ENCODE data around the gene GKN2. TPM values are rescaled to one million over a fixed set of nuclear protein-coding genes. Genes with fewer than 3 reads are reported as not detected.

GKN2 gene
- total RNA-seq, 1 donor from 2014 or later: not detected

DNA sequence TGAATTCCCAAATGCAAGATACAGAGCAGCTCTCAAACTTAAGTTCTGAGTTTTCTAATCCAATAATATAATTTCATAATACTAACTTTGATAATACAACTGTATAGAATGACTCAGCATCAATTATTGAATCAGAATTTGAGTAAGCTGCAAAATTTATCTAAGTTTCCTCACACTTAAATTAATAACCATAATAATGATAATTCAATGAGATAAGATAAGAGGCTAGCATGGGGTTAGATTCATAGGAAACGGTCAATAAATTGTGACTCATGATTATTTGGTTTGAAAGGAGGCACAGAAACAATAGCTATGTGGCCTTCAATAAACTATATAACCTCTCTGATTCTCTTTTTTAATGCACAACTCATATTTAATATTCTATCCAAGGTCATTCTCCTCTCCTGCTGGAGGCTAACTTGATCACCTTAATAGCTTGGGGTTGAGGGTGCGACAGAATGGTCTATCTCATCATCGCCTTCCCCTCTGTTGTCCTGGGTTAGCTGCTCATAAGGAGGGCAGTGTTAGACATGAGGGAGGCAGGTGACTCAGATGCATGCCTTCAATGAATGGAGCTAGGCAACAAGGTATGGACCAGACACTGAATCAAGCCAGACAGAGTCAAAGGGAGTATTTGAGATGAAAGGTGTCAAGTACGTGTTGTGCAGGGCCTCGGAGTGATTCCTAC, 45.3 kb downstream of the GKN2 start:
- TF ChIP-seq, protein P1, sequence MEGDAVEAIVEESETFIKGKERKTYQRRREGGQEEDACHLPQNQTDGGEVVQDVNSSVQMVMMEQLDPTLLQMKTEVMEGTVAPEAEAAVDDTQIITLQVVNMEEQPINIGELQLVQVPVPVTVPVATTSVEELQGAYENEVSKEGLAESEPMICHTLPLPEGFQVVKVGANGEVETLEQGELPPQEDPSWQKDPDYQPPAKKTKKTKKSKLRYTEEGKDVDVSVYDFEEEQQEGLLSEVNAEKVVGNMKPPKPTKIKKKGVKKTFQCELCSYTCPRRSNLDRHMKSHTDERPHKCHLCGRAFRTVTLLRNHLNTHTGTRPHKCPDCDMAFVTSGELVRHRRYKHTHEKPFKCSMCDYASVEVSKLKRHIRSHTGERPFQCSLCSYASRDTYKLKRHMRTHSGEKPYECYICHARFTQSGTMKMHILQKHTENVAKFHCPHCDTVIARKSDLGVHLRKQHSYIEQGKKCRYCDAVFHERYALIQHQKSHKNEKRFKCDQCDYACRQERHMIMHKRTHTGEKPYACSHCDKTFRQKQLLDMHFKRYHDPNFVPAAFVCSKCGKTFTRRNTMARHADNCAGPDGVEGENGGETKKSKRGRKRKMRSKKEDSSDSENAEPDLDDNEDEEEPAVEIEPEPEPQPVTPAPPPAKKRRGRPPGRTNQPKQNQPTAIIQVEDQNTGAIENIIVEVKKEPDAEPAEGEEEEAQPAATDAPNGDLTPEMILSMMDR (IDR thresholded peaks at IDR 0.05): no peak
- Mint-ChIP-seq H3K27me3 (ENCODE audit: low read depth) (peaks cover 3% of the 10 kb centered on the region), H3K4me3 (ENCODE audit: unreplicated experiment) (no peak overlapping the region), H3K9me3 (ENCODE audit: low read depth) (peaks cover 16% of the 10 kb centered on the region), H3K4me1 (ENCODE audit: low read depth) (peaks cover 7% of the 10 kb centered on the region), H3K36me3 (ENCODE audit: low read depth) (peaks cover 7% of the 10 kb centered on the region), H3K27ac (ENCODE audit: unreplicated experiment) (no peak overlapping the region)
- no peak for DNase-seq (ENCODE audit: low spot score)

DNA sequence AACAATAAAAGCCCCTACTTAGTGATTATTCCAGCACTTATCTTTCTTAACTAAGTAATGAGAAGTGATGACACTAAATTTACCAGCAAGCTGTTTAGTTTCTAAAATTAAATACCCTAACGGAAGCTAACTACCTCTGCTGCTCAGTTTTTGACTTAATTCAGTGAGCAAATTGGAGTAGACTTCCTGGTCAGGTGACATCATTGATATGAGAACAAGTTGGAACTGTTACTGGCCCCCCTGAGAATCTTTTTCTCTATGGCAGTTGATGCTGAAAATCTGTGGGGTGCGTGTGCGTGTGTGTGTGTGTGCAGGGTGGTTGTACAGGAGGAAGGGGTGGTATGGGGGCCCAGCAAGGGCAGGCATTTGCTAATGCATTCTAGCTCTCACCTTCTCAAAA, 46.0 kb downstream of the GKN2 start:
- TF ChIP-seq, protein P1 (IDR thresholded peaks at IDR 0.05): no peak
- no peak for DNase-seq (ENCODE audit: low spot score)
- peaks cover 7% of the 10 kb centered on the region for H3K4me1 Mint-ChIP-seq (ENCODE audit: low read depth)

DNA sequence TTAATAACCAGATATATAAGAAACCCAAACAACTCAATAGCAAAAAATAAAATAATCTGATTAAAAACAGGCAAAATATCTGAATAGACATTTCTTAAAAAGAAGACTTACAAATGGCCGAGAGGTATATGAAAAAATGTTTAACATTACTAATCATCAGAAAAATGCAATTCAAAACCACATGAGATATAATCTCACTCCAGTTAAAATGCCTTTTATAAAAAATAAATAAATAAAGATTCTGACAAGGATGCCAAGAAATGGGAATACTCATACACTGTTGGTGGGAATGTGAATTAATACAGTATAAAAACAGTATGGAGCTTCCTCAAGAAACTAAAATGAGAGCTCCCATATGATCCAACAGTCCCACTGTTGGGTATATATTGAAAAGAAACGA, 47.6 kb downstream of the GKN2 start:
- peaks cover 7% of the 10 kb centered on the region for H3K4me1 Mint-ChIP-seq (ENCODE audit: low read depth)
- H3K36me3 Mint-ChIP-seq (ENCODE audit: low read depth): peaks cover 14% of the 10 kb centered on the region
- peaks cover 29% of the 10 kb centered on the region for H3K9me3 Mint-ChIP-seq (ENCODE audit: low read depth)
- TF ChIP-seq, protein P1 (IDR thresholded peaks at IDR 0.05): no peak
- H3K27ac Mint-ChIP-seq (ENCODE audit: unreplicated experiment): no peak overlapping the region
- no peak overlapping the region for H3K4me3 Mint-ChIP-seq (ENCODE audit: unreplicated experiment)
- no peak for DNase-seq (ENCODE audit: low spot score)
- peaks cover 4% of the 10 kb centered on the region for H3K27me3 Mint-ChIP-seq (ENCODE audit: low read depth)

More for the DNA sequence above, 46.0 kb downstream of the GKN2 start:
- Mint-ChIP-seq H3K4me3 (ENCODE audit: unreplicated experiment) (no peak overlapping the region), H3K27ac (ENCODE audit: unreplicated experiment) (no peak overlapping the region), H3K36me3 (ENCODE audit: low read depth) (peaks cover 11% of the 10 kb centered on the region), H3K9me3 (ENCODE audit: low read depth) (peaks cover 23% of the 10 kb centered on the region), H3K27me3 (ENCODE audit: low read depth) (peaks cover 3% of the 10 kb centered on the region)

DNA sequence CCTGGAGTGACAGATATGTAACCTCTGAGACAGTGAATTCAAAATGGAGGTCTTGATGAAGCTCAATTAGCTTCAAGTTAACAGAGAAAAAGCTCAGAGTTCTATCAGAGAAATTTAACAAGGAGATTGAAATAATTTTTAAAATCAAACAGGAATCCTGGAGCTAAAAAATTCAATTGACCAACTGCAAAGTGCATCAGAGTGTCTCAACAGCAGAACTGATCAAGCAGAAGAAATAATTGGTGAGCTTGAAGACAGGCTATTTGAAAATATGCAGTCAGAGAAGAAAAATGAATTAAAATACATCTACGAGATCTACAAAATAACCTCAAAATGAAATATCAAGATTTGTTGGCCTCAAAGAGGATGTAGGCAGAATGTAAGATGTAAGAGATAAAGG, 51.1 kb downstream of the GKN2 start:
- H3K4me3 Mint-ChIP-seq (ENCODE audit: unreplicated experiment): no peak overlapping the region
- peaks cover 14% of the 10 kb centered on the region for H3K36me3 Mint-ChIP-seq (ENCODE audit: low read depth)
- peaks cover 9% of the 10 kb centered on the region for H3K27me3 Mint-ChIP-seq (ENCODE audit: low read depth)

DNA sequence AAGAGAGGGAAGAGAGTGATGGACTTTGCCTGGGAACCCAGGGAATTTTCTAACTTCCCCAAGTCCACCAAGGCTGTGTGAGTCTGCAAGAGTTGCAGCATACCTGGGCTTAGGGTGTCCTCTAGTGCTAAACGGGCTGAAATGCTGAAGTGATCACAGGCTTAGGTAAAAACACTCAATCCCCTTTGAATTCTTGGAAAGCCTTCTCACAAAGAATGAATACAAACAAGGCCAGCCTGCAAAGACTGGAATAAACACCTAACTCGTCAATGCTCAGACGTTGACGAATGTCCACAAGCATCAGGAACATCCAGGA, 51.5 kb downstream of the GKN2 start:
- Mint-ChIP-seq H3K36me3 (ENCODE audit: low read depth) (peaks cover 14% of the 10 kb centered on the region), H3K27me3 (ENCODE audit: low read depth) (peaks cover 9% of the 10 kb centered on the region)
- no peak for DNase-seq (ENCODE audit: low spot score)

More for the DNA sequence above, 51.1 kb downstream of the GKN2 start:
- DNase-seq (ENCODE audit: low spot score): no peak
- H3K9me3 Mint-ChIP-seq (ENCODE audit: low read depth): peaks cover 29% of the 10 kb centered on the region
- H3K27ac Mint-ChIP-seq (ENCODE audit: unreplicated experiment): no peak overlapping the region
- H3K4me1 Mint-ChIP-seq (ENCODE audit: low read depth): no peaks in the 10 kb centered on the region
- TF ChIP-seq, protein P1 (IDR thresholded peaks at IDR 0.05): no peak

More for the DNA sequence above, 51.5 kb downstream of the GKN2 start:
- Mint-ChIP-seq H3K9me3 (ENCODE audit: low read depth) (peaks cover 29% of the 10 kb centered on the region), H3K4me3 (ENCODE audit: unreplicated experiment) (no peak overlapping the region), H3K4me1 (ENCODE audit: low read depth) (no peaks in the 10 kb centered on the region), H3K27ac (ENCODE audit: unreplicated experiment) (no peak overlapping the region)
- TF ChIP-seq, protein P1 (IDR thresholded peaks at IDR 0.05): peak; percentile 41

Measured in chondrocyte (in vitro differentiated cells).